Loucy (cell line): ENCODE measurements around the gene CCDC71.

Experiments used
- CTCF ChIP-seq: fragments of 200-600 bp; sonication (generic); conservative IDR thresholded peaks from 2 replicates; pipeline ENCODE4 v1.5.1; 2014; ENCODE audit warnings: mild to moderate bottlenecking, antibody characterized with exemption, low read length
- EZH2phosphoT487 ChIP-seq: fragments of 200-600 bp; IDR thresholded peaks from 2 replicates; pipeline ENCODE4 v1.6.1; 2018; ENCODE audit warnings: antibody characterized with exemption, mild to moderate bottlenecking, moderate library complexity, borderline replicate concordance

DNA sequence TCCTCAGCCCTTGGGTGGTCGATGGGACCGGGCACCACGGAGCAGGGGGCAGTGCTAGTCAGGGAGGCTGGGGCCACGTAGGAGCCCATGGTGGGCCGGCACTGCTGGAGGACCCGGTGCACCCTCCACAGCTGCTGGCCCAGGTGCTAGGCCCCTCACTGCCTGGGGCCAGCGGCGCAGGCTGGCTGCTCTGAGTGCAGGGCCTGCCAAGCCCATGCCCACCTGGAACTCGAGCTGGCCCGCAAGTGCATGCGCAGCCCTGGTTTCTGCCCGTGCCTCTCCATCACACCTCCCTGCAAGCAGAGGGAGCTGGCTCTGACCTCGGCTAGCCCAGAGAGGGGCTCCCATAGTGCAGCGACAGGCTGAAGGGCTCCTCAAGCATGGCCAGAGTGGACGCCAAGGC is 47.4 kb upstream of the CCDC71 start:
- TF ChIP-seq CTCF (no peak), EZH2phosphoT487 (no peak)
